WTC11 (cell line): ENCODE data around the gene IL1R1.

ENCODE experiments used
- ATF1 ChIP-seq: sonication (generic); formaldehyde crosslinking; IDR thresholded peaks from 2 replicates; pipeline ENCODE4 v1.8.1; 2023; ENCODE audit warnings: mild to moderate bottlenecking, moderate library complexity, missing genetic modification reagents
- HMGA2 ChIP-seq: fragments of 250-450 bp; sonication (Bioruptor Pico); IDR thresholded peaks from 2 replicates; pipeline ENCODE4 v1.4.0; 2021; ENCODE audit warnings: mild to moderate bottlenecking, moderate library complexity
- JUN ChIP-seq: sonication (generic); formaldehyde crosslinking; IDR thresholded peaks from 2 replicates; pipeline ENCODE4 v1.8.0; 2023; ENCODE audit warnings: mild to moderate bottlenecking, missing genetic modification reagents
- NFE2L1 ChIP-seq: sonication (generic); formaldehyde crosslinking; IDR thresholded peaks from 2 replicates; pipeline ENCODE4 v1.8.1; 2023; ENCODE audit warnings: missing genetic modification reagents
- TCF7 ChIP-seq: sonication (generic); formaldehyde crosslinking; IDR thresholded peaks from 2 replicates; pipeline ENCODE4 v1.8.0; 2022; ENCODE audit warnings: mild to moderate bottlenecking, low read depth, missing genetic modification reagents, moderate library complexity
- ZBTB21 ChIP-seq: sonication (generic); formaldehyde crosslinking; IDR thresholded peaks from 2 replicates; pipeline ENCODE4 v1.8.1; 2023; ENCODE audit warnings: mild to moderate bottlenecking, missing genetic modification reagents, borderline replicate concordance
- ZNF263 ChIP-seq: sonication (generic); formaldehyde crosslinking; IDR thresholded peaks from 2 replicates; pipeline ENCODE4 v1.8.1; 2022; ENCODE audit warnings: low read depth, mild to moderate bottlenecking, moderate library complexity, missing genetic modification reagents
- TF ChIP-seq, protein P1 (sequence below): fragments of 200-600 bp; IDR thresholded peaks from 2 replicates; pipeline ENCODE4 v1.8.0; 2022; ENCODE audit warnings: antibody characterized with exemption
- TF ChIP-seq, protein P2 (sequence below): sonication (generic); formaldehyde crosslinking; IDR thresholded peaks from 2 replicates; pipeline ENCODE4 v1.8.0; 2022; ENCODE audit warnings: mild to moderate bottlenecking, missing genetic modification reagents
- TF ChIP-seq, protein P3 (sequence below): sonication (generic); formaldehyde crosslinking; IDR thresholded peaks from 2 replicates; pipeline ENCODE4 v1.8.1; 2023; ENCODE audit warnings: mild to moderate bottlenecking, moderate library complexity, missing genetic modification reagents
- TF ChIP-seq, protein P4 (sequence below): sonication (generic); formaldehyde crosslinking; IDR thresholded peaks from 2 replicates; pipeline ENCODE4 v1.8.1; 2022; ENCODE audit warnings: mild to moderate bottlenecking, moderate library complexity, missing genetic modification reagents
- TF ChIP-seq, protein P5 (sequence below): sonication (generic); formaldehyde crosslinking; IDR thresholded peaks from 2 replicates; pipeline ENCODE4 v1.8.1; 2023; ENCODE audit warnings: mild to moderate bottlenecking, missing genetic modification reagents, borderline replicate concordance
- TF ChIP-seq, protein P6 (sequence below): sonication (generic); formaldehyde crosslinking; IDR thresholded peaks from 2 replicates; pipeline ENCODE4 v1.8.1; 2023; ENCODE audit warnings: mild to moderate bottlenecking, missing genetic modification reagents, moderate library complexity

DNA sequence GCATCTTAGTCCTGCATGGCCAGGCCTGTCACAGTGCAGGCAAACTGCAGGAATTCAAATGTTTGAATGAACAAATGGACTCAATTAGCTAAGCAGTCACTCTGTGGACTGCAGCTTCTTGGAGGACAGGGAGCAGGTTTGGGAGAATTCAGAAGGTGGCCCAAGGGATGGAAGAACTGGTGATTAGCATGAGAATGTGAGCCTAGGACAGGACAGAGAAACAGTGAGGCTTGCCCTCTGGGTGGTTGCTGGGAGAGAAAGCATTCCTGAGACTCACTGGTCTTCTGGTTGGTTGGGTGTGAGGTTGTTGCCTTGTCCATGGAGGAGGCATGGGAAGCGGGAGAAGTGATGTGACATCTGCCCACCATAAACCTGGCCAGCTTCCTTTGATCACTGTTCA is 58.0 kb downstream of the IL1R1 start:
- TF ChIP-seq, protein P1, sequence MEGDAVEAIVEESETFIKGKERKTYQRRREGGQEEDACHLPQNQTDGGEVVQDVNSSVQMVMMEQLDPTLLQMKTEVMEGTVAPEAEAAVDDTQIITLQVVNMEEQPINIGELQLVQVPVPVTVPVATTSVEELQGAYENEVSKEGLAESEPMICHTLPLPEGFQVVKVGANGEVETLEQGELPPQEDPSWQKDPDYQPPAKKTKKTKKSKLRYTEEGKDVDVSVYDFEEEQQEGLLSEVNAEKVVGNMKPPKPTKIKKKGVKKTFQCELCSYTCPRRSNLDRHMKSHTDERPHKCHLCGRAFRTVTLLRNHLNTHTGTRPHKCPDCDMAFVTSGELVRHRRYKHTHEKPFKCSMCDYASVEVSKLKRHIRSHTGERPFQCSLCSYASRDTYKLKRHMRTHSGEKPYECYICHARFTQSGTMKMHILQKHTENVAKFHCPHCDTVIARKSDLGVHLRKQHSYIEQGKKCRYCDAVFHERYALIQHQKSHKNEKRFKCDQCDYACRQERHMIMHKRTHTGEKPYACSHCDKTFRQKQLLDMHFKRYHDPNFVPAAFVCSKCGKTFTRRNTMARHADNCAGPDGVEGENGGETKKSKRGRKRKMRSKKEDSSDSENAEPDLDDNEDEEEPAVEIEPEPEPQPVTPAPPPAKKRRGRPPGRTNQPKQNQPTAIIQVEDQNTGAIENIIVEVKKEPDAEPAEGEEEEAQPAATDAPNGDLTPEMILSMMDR, result no peak
- no peak for TF ChIP-seq JUN (CRISPR knock-in tag)
- TF ChIP-seq, protein P2, sequence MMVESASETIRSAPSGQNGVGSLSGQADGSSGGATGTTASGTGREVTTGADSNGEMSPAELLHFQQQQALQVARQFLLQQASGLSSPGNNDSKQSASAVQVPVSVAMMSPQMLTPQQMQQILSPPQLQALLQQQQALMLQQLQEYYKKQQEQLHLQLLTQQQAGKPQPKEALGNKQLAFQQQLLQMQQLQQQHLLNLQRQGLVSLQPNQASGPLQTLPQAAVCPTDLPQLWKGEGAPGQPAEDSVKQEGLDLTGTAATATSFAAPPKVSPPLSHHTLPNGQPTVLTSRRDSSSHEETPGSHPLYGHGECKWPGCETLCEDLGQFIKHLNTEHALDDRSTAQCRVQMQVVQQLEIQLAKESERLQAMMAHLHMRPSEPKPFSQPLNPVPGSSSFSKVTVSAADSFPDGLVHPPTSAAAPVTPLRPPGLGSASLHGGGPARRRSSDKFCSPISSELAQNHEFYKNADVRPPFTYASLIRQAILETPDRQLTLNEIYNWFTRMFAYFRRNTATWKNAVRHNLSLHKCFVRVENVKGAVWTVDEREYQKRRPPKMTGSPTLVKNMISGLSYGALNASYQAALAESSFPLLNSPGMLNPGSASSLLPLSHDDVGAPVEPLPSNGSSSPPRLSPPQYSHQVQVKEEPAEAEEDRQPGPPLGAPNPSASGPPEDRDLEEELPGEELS (CRISPR knock-in tag), result no peak
- no peak for TF ChIP-seq TCF7 (CRISPR knock-in tag)
- no peak for TF ChIP-seq NFE2L1
- TF ChIP-seq, protein P3, sequence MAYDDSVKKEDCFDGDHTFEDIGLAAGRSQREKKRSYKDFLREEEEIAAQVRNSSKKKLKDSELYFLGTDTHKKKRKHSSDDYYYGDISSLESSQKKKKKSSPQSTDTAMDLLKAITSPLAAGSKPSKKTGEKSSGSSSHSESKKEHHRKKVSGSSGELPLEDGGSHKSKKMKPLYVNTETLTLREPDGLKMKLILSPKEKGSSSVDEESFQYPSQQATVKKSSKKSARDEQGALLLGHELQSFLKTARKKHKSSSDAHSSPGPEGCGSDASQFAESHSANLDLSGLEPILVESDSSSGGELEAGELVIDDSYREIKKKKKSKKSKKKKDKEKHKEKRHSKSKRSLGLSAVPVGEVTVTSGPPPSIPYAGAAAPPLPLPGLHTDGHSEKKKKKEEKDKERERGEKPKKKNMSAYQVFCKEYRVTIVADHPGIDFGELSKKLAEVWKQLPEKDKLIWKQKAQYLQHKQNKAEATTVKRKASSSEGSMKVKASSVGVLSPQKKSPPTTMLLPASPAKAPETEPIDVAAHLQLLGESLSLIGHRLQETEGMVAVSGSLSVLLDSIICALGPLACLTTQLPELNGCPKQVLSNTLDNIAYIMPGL (CRISPR knock-in tag), result no peak
- TF ChIP-seq, protein P4, sequence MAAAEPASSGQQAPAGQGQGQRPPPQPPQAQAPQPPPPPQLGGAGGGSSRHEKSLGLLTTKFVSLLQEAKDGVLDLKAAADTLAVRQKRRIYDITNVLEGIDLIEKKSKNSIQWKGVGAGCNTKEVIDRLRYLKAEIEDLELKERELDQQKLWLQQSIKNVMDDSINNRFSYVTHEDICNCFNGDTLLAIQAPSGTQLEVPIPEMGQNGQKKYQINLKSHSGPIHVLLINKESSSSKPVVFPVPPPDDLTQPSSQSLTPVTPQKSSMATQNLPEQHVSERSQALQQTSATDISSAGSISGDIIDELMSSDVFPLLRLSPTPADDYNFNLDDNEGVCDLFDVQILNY (CRISPR knock-in tag), result no peak
- TF ChIP-seq, protein P5, sequence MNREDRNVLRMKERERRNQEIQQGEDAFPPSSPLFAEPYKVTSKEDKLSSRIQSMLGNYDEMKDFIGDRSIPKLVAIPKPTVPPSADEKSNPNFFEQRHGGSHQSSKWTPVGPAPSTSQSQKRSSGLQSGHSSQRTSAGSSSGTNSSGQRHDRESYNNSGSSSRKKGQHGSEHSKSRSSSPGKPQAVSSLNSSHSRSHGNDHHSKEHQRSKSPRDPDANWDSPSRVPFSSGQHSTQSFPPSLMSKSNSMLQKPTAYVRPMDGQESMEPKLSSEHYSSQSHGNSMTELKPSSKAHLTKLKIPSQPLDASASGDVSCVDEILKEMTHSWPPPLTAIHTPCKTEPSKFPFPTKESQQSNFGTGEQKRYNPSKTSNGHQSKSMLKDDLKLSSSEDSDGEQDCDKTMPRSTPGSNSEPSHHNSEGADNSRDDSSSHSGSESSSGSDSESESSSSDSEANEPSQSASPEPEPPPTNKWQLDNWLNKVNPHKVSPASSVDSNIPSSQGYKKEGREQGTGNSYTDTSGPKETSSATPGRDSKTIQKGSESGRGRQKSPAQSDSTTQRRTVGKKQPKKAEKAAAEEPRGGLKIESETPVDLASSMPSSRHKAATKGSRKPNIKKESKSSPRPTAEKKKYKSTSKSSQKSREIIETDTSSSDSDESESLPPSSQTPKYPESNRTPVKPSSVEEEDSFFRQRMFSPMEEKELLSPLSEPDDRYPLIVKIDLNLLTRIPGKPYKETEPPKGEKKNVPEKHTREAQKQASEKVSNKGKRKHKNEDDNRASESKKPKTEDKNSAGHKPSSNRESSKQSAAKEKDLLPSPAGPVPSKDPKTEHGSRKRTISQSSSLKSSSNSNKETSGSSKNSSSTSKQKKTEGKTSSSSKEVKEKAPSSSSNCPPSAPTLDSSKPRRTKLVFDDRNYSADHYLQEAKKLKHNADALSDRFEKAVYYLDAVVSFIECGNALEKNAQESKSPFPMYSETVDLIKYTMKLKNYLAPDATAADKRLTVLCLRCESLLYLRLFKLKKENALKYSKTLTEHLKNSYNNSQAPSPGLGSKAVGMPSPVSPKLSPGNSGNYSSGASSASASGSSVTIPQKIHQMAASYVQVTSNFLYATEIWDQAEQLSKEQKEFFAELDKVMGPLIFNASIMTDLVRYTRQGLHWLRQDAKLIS, result no peak
- TF ChIP-seq, protein P6, sequence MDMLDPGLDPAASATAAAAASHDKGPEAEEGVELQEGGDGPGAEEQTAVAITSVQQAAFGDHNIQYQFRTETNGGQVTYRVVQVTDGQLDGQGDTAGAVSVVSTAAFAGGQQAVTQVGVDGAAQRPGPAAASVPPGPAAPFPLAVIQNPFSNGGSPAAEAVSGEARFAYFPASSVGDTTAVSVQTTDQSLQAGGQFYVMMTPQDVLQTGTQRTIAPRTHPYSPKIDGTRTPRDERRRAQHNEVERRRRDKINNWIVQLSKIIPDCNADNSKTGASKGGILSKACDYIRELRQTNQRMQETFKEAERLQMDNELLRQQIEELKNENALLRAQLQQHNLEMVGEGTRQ, result no peak
- no peak for TF ChIP-seq HMGA2 (CRISPR knock-in tag)
- no peak for TF ChIP-seq ZNF263
- no peak for TF ChIP-seq ZBTB21
- TF ChIP-seq ATF1 (CRISPR knock-in tag), result no peak
